Measurements from ENCODE around the gene GPAM.
"Not testable (repeated sequence)": the region's sequence is repeated elsewhere in the genome, so short reads cannot be mapped to it uniquely, and the experiment has no call there.

Gene GPAM

DNA sequence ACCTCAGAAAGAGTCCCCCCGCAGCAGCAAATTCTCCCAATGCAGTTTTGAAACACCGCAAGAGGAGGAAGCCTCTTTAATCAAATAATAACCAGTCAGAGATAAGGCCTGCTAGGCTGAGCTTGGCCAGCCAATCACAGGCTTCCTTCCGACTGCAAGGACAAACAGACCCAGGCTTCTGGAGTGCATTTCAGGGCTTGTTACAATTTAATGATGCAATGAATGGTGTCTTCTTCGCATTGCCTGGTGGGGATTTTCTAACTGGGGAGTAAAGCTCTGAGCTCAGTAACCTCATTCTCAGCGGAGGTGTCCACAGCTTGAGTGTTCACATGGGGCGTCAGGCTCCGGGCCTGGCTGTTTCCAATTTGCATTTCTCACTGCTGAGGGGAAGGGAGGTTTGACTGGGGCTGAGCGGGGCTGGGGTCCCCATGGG, 31.8 kb upstream of the GPAM start:
- no peak for DNase-seq

DNA sequence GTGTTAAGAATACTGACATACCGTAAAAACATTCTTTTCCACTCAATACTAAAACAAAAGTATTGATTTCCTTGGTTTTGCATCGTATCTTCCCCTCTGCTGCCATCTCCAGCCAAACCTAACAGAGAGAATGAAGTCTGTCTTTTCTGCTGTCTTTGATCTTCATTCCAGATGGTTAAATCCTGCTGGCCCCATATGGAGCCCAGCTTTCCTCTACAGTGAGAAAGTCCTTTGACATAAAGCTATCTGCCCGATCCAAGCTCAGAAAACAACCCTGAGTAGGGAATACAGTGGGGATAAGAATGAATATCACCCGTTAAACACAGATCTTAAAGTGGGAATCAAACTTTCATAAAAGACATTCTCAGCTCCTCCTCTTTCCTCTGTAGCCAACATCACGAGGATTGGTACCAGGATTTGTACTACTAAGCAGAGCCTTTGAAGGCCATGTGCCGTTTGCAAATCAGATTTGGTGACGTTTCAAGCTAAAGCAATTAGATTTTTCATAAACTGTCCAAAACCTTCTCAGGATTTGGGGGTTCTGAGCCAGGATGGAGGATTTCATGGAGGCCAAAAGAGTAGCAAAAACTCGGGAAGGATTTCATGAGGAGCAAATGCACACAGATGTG, 30.8 kb upstream of the GPAM start:
- no peak for DNase-seq

DNA sequence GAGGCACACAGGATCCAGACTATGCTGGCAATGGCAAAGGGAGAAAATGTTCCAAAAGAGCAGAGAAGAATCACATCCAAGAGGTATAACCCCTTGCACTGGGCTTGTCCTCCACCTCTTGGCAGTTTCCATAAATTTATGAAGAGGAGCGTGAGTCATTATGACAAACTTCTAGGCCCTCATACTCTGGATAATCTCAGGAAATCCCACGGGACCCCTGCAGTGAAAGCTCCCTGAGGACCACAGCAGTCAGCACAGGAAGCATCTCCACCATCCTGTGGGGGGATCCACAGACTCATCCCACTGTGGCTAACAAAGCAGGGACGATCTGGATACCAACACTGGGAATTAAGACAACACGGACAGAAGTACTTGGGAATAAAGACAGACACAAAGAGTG, 30.3 kb upstream of the GPAM start:
- no peak for DNase-seq

DNA sequence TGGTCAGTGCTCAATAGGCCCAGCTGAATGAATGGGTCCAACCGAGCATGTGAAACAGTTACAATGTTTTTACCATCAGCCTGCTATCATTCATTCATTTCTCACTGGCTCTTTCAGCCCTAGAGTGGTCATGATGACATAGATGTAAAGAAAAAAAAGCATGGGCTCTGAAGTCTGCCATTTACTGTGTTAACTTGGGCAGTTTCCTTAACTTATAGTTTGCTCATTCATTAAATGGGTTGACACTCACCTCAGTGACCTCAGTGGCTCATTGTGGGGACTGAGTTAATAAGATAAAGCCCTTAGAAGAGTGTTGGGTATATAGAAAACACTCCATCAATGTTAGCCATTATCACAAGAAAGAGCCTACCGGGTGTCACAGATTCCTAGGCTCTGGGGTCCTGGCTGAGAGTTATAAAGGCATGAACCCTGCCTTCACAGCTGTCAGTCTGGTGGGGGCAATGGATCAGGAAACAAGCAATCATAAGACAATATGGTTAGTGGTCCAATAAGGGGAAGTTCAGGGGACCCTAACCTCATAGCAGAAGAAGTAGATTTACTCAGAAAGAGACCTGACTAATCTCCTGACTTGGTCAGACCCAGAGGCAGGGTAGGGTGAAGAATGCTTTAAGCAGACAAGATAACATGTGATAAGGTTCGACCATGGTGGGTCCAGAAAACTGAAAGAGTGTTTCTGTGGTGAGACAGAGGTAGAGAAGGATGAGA, 29.7 kb upstream of the GPAM start:
- DNase-seq: no peak

DNA sequence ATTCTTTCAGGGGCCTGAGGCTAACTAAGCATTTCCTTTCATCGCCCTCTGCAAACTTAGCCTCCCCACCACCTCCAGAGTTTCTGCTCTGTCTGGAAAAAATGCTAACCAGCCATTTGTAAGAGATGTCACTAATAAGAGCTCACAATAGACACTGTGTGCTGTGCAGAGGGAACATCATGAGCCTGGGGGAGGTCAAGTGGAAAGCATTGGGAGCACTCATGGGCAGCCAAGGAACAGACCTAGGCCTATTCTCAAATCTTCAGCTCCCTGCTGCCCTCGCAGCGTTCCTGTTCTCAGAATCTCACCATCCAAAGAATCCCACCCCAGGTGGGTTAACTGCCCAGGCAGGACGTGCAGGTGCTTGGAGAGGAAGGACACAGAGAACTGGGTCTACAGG, 27.1 kb upstream of the GPAM start:
- no peak for DNase-seq

DNA sequence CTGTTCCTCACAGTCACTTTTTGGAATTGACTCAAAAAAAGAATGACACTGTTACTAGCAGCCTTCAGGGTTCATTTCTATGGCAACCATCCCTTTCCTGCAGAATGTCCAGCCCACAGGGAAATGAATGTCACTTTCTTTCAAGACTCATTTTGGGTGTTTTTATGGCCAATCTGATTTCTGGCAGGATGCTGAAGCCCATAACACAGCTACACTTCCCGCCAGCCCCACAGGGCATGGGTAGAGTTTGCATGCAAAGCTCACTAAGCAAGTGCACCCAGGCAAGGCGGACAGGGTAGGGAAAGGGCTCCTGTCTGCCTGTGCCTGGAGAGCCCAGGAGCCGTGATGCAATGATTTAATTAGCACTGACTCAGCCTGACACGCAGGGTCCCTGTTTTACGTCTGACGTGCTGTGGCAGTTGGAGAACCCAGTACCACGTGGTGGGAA, 26.1 kb upstream of the GPAM start:
- DNase-seq: no peak

DNA sequence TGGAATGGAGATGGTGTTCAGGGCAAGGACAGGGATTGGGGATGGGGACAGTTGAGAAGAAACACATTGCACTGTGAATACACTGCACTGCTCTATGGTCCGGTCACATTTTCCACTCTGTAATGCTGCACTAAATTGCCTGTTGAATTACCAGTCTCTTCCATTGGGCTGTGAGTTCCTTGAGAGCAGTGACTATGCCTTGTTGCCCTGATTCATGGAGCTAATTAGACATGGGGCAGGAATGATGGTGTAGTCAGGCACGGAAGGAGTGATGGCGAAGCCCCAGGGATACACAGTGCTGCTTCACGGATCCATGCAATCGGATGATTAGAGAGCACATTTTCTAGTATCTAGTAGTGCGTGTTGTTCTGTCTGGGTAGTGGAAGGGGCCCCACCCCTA, 25.4 kb upstream of the GPAM start:
- DNase-seq: no peak

DNA sequence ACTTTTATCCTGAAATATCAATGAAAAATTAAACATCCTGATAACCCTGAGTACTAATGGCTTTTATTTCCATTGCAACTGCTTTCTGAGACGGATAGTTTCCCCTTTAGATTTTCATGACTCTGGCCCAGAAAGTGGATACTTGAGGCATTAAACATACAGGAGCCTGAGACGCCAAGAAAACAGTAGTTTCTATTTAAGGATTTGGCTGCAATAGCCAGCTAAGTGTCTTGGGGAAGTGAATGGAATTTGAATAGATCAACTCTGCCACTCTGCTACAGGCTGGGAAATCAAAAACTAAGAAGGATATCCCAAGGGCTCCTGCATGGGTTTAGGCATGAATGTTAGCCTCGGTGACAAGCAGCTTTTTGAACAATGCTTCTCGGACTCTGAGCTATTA, 24.7 kb upstream of the GPAM start:
- DNase-seq: no peak

DNA sequence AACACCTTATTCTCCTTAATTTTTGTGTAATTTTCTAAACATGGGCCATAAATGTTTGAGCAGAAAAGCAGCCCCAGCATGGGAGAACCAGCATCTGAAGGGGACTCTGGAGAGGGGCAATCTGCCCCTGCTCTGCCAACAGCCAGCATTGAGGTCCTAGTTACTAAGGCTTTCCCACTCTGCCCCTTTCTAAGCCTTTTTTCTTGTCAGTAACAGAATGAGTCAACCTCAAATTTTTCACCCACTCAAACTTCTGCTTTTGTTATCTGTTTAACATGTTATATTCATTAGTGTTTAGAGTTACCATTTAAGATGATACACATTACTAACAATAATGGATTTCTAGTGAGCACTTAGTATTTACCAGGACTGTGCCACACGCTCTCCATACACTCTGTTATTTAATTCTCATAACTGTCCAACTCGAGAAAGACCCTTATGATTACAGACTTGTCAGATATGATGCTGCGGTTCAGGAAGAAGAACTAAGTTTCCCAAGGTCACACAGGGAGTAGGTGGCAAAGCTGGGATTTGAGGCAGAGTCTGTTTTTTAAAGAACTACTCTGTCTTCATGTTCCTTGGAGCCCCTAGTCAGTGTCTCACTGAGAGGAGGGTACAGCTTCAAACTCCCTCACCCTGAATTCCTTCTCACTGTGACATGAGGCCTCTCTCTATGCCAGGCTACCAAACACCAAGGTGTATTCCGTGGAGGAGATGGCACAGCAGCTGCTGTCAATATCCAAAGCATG, 19.9 kb upstream of the GPAM start:
- no peak for DNase-seq

DNA sequence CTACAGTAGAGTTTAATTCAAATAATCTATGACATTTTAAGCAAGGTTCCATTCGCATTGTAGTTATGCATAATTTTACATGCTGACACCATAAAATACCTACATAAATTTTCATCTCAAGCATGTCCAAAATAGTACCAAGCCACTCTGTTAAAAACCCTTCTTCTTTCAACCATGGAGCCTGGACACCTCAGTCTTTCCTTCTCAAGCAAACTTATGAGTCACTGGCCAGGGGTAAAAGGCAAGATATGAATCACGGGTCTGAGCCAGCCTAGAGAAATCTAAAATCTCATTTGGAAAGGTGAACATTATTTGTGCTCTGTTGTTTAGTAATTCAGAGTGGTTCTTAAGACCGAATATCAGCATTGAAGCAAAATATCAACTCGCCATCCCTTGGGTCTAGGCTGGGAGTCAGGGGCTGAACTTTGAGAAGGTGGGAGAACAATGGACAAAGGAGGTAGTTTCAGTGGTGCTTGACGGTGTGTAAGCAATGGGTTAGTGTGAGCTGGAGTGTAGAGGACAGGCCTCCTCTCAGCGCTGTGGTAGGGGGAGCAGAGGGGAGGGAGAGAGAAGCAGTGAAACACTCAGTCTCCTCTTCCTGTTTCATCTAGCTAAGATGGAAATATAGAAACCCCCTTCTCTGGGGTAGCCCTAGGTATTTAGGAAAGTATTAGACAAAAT, 19.1 kb upstream of the GPAM start:
- no peak for DNase-seq

DNA sequence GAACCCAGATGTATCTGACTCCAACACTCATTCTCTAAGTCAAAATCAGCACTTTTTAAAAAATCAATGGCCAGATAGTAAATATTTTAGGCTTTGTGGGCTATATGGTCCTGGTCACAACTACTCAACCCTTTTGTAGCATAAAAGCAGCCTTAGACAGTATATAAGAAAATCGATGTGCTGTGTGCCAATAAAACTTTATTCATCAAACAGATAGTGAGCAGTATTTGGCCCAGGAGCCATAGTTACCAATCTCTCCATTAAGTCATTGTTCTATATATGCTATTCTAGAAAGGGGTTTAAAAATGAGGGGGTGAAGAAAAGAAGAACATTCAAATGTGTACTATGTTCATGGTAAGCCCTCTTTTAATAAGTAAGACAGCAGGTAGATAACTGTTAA, 18.5 kb upstream of the GPAM start:
- DNase-seq: no peak

DNA sequence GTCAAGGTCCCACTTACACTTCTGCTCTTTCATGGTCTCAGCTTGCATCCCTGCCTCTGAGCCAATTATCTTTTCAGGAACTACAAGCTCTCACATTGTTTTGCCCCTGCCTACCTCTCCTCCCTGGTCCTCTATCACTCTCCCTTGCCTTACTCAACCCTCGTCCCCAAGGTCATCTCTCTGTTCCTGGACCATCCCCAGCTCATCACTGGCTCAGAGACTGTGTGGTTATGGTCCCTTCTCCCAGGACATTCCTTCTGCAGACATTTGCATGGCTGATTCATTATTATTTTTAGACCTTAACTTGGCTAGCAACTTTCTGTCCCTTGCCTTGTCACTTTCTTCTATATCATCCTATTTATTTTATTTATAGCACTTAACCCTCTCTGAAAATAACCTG, 17.8 kb upstream of the GPAM start:
- DNase-seq: no peak

DNA sequence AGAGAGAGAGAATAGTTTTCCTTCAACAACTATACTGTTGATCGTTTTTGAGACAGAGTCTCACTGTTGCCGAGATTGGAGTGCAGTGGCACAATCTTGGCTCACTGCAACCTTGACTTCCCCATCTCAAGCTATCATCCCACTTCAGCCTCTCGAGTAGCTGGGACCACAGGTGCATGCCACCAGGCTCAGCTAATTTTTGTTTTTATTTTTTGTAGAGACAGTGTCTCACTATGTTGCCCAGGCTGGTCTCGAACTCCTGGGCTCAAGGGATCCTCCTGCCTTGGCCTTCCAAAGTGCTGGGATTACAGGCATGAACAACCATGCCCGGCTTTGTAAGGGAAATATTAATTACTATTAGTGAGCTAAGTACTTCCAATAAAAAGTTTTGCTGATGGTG, 16.7 kb upstream of the GPAM start:
- DNase-seq: not testable (repeated sequence)

DNA sequence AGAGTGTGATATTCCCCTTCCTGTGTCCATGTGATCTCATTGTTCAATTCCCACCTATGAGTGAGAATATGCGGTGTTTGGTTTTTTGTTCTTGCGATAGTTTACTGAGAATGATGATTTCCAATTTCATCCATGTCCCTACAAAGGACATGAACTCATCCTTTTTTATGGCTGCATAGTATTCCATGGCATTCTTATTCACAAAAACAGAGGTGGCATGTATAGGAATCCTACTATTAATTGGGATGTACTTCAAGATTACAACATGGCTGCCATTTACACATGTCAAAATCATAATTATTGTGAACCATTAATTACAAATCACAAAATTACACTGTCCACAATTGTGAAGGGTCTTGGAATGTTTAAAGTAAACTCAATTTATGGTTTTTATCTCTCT, 14.1 kb upstream of the GPAM start:
- DNase-seq: not testable (repeated sequence)

DNA sequence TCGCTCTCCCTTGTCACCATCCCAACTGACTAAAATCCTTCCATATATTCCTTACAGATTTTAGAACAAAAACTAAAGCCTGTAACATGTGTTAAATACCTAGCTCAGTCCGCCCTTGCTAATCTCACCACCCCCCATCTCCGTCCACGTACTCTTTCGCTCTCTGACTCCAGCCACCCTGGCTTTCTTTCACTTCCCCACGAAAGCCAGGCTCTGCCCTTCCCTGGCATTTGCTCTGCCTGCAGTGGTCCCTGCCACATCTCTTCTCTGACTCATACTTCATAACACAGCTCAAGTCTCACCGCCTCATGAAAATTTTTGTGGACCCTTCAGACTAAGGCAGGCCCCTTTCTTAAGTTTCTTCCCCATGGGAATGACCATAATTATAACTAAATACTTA, 11.7 kb upstream of the GPAM start:
- no peak for DNase-seq

DNA sequence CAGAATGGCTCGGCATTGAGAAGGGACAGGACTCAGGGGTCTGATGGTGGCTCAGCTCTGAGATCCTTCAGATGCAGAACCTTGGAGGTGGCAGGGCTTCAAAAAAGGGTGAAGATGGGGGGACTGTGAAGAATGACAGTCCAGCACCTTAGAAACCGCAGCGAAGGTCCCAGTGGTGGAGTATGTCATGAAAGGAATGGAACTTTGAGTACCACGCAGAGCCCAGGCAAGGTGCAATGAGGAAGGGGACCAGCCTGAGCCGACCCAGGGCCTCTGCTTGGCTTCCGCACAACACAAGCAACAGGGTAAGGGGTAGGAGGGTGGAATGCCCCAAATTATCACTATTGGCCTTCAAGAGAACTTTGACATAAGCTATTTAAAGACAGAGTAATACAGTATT, 8.2 kb upstream of the GPAM start:
- no peak for DNase-seq

DNA sequence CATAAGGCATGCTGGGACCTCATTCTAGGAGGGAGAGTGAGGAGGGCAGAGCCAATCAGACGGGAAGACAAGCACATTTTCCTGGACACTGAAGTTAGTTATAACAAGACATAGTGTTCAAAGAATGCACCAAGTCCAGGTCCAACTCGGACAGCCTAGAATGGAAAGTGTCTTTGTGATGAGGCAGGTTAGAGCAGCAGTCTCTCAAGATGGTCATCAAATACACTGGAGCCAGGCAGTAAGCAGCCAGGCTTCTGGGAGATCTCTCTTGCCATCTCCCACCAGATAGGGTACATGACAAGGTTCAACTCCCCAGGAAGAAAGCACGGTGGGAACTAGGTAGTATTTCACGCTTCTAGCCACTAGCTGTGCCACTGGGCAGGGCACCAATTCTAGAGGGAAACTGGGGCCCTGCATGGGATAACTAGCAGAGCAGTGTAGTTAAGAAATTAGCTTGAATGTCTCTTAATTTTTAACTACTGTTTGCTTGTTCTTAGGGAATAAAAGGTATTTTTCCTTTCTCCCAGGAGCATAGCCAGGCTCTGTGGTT, 7.6 kb upstream of the GPAM start:
- no peak for DNase-seq

DNA sequence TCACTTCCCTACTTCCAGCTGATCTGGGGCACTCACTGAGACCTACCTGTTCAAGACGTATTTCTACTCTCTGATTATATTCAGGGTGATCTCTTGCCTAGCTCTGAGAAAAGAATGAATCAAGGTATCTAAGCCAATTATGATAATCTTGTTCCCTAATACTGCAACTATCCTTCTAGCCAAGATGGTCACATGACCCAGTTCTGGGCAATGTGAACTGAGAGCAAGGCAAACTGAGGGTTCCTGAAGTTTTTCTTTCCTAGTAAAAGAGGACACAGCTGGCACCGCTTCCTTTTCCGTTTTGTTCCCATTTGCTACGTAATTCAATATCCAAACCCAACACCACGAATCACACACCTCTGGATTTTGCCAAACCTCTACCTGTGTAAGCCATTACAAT, 5.9 kb upstream of the GPAM start:
- DNase-seq: no peak

DNA sequence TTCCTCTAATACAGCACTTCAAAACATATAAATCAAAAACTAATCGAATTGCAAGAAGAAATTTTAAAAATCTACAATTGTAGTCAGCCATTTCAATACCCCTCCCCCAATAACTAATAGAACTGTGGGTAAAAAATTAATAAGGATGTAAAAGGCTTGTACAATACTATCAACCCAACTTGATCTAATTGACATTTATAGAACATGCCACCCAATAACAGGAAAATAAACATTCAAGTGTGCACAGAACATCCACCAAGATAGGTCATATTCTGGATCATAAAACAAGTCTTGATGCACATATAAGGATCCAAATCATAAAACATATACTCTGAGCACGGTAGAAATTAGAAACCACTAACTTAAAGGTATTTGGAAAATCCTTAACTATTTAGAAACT, 4.0 kb upstream of the GPAM start:
- DNase-seq: no peak

DNA sequence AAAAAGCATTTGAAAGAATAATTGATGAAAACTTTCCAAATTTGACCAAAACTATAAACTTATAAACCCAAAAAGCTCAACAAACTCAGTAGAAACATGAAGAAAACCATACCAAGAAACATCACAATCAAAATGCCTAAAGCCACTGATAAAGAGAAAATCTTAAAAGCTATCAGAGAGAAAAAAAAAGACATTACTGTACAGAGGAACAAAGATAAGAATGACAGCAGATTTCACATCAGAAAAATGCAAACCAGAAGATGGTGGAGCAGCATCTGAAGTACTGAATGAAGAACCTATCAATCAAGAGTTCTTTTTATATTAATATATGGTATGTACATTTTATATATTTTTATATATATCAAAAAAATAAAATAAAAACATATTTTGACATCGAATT, 2.4 kb upstream of the GPAM start:
- DNase-seq: no peak

DNA sequence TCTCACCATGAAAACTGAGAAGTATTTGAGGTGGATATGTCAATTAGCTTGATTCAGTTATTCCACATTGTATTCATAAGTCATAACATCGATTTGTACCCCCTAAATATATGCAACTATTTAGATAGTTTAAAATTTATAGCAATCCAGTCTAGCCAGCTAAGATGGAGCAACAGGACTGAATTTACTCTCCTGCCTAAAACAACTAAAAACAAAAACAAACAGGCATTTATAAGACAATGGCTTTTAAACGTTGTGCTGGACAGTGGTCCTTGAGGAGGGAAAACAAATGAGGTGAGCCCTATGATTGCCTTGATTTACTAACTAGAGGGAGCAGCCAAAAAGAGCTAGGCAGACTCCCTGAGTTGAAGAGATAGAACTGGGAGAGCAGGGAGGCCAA, 814 bp upstream of the GPAM start:
- no peak for DNase-seq

DNA sequence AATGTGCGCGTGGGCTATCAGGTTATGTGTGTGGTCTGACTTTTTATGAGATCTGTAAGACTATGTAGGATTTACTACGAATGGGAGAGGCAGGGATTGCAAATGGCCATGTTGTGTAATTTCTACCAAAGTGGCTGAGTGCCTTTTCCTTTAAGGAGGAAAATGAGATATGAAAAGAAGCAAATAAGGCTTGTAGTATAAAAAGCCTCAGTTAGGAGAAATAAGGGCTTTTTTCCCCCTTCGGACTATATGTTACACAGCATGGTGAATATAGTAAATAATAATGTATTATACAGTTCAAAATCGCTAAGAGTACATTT, 447 bp upstream of the GPAM start:
- DNase-seq: no peak

DNA sequence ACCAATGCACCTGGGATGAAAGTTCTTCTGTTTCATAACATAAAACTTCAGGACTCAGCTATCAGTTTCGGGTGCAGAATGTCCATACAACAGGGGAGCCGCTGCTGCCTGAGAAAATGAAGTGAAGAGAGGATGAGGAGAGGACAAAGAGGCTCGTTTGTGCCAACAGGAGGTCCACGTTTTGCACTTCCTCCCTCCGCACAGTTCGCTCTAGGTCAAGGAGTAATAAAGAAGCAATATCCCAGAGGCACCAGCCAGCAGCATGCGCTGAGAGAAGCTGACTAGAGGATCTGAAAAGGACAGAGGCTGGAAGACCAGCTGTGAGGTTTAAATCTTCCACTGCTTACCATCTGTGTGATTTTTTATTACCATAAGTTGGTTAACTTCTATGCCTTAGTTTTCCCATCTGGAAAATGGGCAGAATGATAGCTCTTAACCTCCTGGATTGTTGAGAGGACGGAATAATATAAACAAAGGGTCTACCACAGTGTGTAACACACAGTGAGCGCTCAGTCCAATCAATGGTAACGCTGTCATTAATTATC, 709 bp downstream of the GPAM start:
- DNase-seq: no peak

Measured in NCI-H1417 (cell line).